ENCODE results near the gene CHAD.

CHAD gene

DNA sequence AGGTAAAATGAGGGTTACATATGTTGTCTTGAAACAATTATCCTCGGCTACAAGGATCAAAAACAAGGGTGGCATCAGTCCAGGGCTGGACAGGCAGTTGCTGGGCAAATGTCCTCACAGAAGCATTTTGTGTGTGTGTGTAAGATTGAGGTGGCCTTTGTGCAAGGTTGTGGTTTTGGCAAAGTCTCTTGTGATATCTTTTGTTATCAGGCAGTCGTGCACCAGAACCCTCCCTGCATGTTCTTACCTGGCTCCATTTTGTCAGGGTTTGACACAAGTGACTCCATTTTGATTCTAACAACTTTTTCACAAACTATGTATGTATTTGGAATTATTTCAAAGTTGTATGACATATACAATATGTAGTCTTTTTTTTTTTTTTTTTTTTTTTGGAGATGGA lies 20.0 kb downstream of the CHAD start:
- no peaks in the 10 kb centered on the region for H3K27me3 ChIP-seq (ENCODE audit: insufficient read depth, low read length, poor library complexity, severe bottlenecking)
- no peak overlapping the region for H3K4me2 ChIP-seq (ENCODE audit: low read depth, low read length, poor library complexity, severe bottlenecking)
- no peak overlapping the region for H2AFZ ChIP-seq (ENCODE audit: low read length)
- H4K20me1 ChIP-seq (ENCODE audit: insufficient read depth, low read length, poor library complexity, severe bottlenecking), result no peaks in the 10 kb centered on the region
- H3K9ac ChIP-seq (ENCODE audit: low read depth, low read length, poor library complexity, severe bottlenecking), result no peak overlapping the region
- no peaks in the 10 kb centered on the region for H3F3A ChIP-seq (ENCODE audit: low read depth)
- no peaks in the 10 kb centered on the region for H3K9me3 ChIP-seq (ENCODE audit: insufficient read depth, low read depth, low read length)
- no peak overlapping the region for H3K4me3 ChIP-seq (ENCODE audit: low read length, poor library complexity, severe bottlenecking)
- no peaks in the 10 kb centered on the region for H3K36me3 ChIP-seq (ENCODE audit: insufficient read depth, low read length)
- H3K9me2 ChIP-seq (replicated peaks; ENCODE audit: low read depth, low read length), result no peaks in the 10 kb centered on the region
- no peaks in the 10 kb centered on the region for H3K79me2 ChIP-seq (ENCODE audit: insufficient read depth, low read length)
- TF ChIP-seq, protein P1, sequence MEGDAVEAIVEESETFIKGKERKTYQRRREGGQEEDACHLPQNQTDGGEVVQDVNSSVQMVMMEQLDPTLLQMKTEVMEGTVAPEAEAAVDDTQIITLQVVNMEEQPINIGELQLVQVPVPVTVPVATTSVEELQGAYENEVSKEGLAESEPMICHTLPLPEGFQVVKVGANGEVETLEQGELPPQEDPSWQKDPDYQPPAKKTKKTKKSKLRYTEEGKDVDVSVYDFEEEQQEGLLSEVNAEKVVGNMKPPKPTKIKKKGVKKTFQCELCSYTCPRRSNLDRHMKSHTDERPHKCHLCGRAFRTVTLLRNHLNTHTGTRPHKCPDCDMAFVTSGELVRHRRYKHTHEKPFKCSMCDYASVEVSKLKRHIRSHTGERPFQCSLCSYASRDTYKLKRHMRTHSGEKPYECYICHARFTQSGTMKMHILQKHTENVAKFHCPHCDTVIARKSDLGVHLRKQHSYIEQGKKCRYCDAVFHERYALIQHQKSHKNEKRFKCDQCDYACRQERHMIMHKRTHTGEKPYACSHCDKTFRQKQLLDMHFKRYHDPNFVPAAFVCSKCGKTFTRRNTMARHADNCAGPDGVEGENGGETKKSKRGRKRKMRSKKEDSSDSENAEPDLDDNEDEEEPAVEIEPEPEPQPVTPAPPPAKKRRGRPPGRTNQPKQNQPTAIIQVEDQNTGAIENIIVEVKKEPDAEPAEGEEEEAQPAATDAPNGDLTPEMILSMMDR (conservative IDR thresholded peaks at IDR 0.05; ENCODE audit: low read length), result no peak
- no peak for TF ChIP-seq EZH2phosphoT487 (IDR thresholded peaks at IDR 0.05; ENCODE audit: borderline replicate concordance)
- no peaks in the 10 kb centered on the region for H3K4me1 ChIP-seq (ENCODE audit: insufficient read depth, low read length, poor library complexity, severe bottlenecking)

DNA sequence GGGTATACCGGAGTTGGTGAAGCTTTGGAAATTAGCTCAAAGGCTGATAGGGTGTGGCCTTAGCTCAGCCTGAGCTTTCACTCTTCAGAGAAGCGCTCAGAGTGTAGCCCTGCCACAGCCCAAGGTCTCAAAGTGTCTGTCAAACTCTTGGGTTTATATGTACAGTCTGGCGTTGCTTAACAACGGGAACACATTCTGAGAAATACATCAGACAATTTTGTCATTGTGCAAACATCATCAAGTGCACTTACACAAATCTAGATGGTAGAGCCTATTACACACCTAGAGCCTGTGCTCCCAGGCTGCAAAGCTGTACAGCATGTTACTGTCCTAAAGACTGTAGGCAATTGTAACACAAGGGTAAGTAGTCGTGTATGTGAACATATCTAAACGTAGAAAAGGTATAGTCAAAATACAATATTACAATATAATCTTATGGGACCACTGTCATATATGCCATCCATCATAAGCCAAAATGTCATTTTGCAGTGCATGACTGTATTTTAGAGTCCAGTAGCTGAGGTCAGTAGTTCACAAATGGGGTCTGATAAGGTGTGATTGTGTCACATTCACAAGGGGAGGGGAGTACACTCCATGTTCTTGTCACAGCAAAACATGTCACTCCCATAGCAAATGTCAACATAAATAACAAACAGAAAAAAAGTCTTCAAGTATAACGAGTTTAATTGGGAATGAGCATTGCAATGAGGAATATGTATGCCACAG lies 20.6 kb downstream of the CHAD start:
- no peaks in the 10 kb centered on the region for H3K27me3 ChIP-seq (ENCODE audit: insufficient read depth, low read length, poor library complexity, severe bottlenecking)
- no peaks in the 10 kb centered on the region for H3K4me1 ChIP-seq (ENCODE audit: insufficient read depth, low read length, poor library complexity, severe bottlenecking)
- H2AFZ ChIP-seq (ENCODE audit: low read length), result no peak overlapping the region
- TF ChIP-seq, protein P1 (conservative IDR thresholded peaks at IDR 0.05; ENCODE audit: low read length), result no peak
- TF ChIP-seq EZH2phosphoT487 (IDR thresholded peaks at IDR 0.05; ENCODE audit: borderline replicate concordance), result no peak
- H3K9me2 ChIP-seq (replicated peaks; ENCODE audit: low read depth, low read length), result no peaks in the 10 kb centered on the region
- H3K4me2 ChIP-seq (ENCODE audit: low read depth, low read length, poor library complexity, severe bottlenecking), result no peak overlapping the region
- H4K20me1 ChIP-seq (ENCODE audit: insufficient read depth, low read length, poor library complexity, severe bottlenecking), result no peaks in the 10 kb centered on the region
- no peaks in the 10 kb centered on the region for H3F3A ChIP-seq (ENCODE audit: low read depth)
- no peaks in the 10 kb centered on the region for H3K79me2 ChIP-seq (ENCODE audit: insufficient read depth, low read length)
- no peak overlapping the region for H3K9ac ChIP-seq (ENCODE audit: low read depth, low read length, poor library complexity, severe bottlenecking)
- no peaks in the 10 kb centered on the region for H3K9me3 ChIP-seq (ENCODE audit: insufficient read depth, low read depth, low read length)
- no peaks in the 10 kb centered on the region for H3K36me3 ChIP-seq (ENCODE audit: insufficient read depth, low read length)
- no peak overlapping the region for H3K4me3 ChIP-seq (ENCODE audit: low read length, poor library complexity, severe bottlenecking)

DNA sequence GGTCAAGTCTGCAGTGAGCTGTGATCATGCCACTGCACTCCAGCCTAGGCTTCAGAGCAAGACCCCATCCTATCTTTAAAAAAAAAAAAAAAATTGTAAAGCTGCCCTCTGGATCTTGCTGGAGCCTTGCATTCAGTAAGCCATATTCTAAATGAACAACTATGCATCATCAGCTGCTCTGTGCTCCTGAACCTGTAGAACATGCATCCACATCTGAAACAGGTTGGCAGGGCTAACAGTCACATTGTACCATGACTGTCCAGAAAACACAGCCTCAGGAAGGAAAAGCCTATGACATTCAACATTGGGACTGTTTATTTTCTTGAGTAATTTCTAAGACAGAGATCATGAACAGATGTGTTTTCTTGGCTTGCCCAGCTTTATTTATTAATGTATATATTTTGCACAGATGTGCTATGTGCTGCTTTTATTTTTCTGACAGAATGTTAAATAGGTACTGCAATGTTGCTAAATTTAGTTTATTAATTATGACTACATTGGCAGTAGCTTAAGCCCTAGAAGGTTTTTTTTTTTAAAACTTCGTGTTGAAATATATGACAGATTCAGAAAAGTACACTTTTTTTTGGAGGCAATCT lies 22.9 kb downstream of the CHAD start:
- no peaks in the 10 kb centered on the region for H3K9me2 ChIP-seq (replicated peaks; ENCODE audit: low read depth, low read length)
- H3K9me3 ChIP-seq (ENCODE audit: insufficient read depth, low read depth, low read length), result no peaks in the 10 kb centered on the region
- no peaks in the 10 kb centered on the region for H4K20me1 ChIP-seq (ENCODE audit: insufficient read depth, low read length, poor library complexity, severe bottlenecking)
- H3K4me2 ChIP-seq (ENCODE audit: low read depth, low read length, poor library complexity, severe bottlenecking), result no peak overlapping the region
- no peak for TF ChIP-seq EZH2phosphoT487 (IDR thresholded peaks at IDR 0.05; ENCODE audit: borderline replicate concordance)
- TF ChIP-seq, protein P1 (conservative IDR thresholded peaks at IDR 0.05; ENCODE audit: low read length), result no peak
- H2AFZ ChIP-seq (ENCODE audit: low read length), result no peak overlapping the region
- H3K79me2 ChIP-seq (ENCODE audit: insufficient read depth, low read length), result no peaks in the 10 kb centered on the region
- no peaks in the 10 kb centered on the region for H3K4me1 ChIP-seq (ENCODE audit: insufficient read depth, low read length, poor library complexity, severe bottlenecking)
- H3K27me3 ChIP-seq (ENCODE audit: insufficient read depth, low read length, poor library complexity, severe bottlenecking), result no peaks in the 10 kb centered on the region
- H3K36me3 ChIP-seq (ENCODE audit: insufficient read depth, low read length), result no peaks in the 10 kb centered on the region
- no peak overlapping the region for H3K4me3 ChIP-seq (ENCODE audit: low read length, poor library complexity, severe bottlenecking)
- no peak overlapping the region for H3K9ac ChIP-seq (ENCODE audit: low read depth, low read length, poor library complexity, severe bottlenecking)
- H3F3A ChIP-seq (ENCODE audit: low read depth), result no peaks in the 10 kb centered on the region
